Measurements from ENCODE around the gene RXRB. TPM values are rescaled to one million over a fixed set of nuclear protein-coding genes. Genes with fewer than 3 reads are reported as not detected.

Gene RXRB
- polyA plus RNA-seq, 1 of the 3 experiments (the other 2 are of a cell fraction), result 45.8 TPM

DNA sequence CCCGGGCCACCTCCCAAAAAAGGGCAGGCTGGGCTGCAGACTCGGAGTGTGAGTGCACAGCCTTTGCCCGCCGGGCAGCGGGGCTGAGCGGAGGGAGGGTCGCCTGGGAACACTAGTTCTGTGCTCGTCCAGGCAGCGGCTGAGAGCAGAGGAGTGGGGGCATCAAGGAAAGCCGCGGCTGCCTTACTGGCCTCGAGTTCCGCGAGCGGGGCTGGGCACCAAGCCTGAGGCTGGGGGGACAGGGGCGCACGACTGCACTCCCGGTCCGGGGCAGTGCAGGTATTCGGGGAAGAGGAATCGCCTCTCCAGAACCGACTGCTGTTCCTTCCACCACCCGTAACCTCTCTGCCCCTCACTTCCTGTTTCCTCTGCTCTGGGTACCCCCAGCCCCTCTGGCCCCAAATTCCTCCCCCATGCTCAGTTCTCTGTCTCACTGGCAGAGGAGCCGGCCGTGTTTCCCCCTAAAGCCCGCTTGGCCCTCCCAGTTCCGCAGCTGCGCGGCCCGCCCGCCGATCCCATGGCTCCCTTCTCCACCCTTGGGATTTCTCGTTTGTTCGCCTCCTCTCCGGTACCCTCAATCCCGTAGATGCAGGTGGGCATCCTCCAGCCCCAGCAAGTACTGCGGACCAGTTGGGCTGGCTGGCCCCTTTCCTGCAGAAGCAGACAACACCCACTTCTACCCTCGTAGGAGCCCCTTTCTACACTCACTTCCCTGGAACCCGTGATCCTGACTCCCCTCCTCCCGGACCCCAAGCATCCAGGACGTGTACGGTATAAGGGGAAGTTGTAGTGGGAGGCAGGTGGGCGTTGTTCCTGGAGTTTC is 12.9 kb upstream of the RXRB start:
- peaks cover 3% of the 10 kb centered on the region for H3F3A ChIP-seq (replicated peaks; ENCODE audit: insufficient read depth)
- DNase-seq, result peak; percentile 79
- no peaks in the 10 kb centered on the region; the same call in 1 of the 2 replicates for H3K27me3 ChIP-seq (ENCODE audit: insufficient read depth)
- WGBS (ENCODE audit: low lambda C conversion rate), result 7% methylated on average over 35 of the region's 43 CpGs
- peak overlapping the region; percentile 66; the same call in 1 of the 2 replicates for H2AFZ ChIP-seq (ENCODE audit: low read depth)
- no peaks in the 10 kb centered on the region for H3K9me3 ChIP-seq
- peaks cover 5% of the 10 kb centered on the region; the same call in 1 of the 2 replicates for H3K79me2 ChIP-seq (ENCODE audit: insufficient read depth)
- no peaks in the 10 kb centered on the region for H3K9me2 ChIP-seq
- H3K9ac ChIP-seq, result peak overlapping the region; percentile 31; the same call in 1 of the 2 replicates
- CTCF ChIA-PET, result interaction anchor here (1.1 to 2.7 kb wide), 2 partner anchors 35 to 52 kb away, joined by 5 to 9 read pairs; no protein-coding TSS in a partner anchor
- H3K4me3 ChIP-seq (ENCODE audit: low read depth in 2 of 2, low read length in 1 of 2), result peak overlapping the region; percentile 57 to 66
- H3K36me3 ChIP-seq (replicated peaks in 1 of 2; ENCODE audit: control insufficient read depth in 1 of 2, insufficient read depth in 2 of 2, low read length in 1 of 2), result peaks cover 10 to 19% of the 10 kb centered on the region in 2 experiments
- no peaks in the 10 kb centered on the region for H4K20me1 ChIP-seq (ENCODE audit: insufficient read depth)
- H3K27ac ChIP-seq (ENCODE audit: low read depth in 2 of 2, low read length in 1 of 2), result peak overlapping the region in 1 of 2 experiments; percentile 43; a peak in 1 of 4 replicates
- TF ChIP-seq NFIC (IDR thresholded peaks at IDR 0.05; ENCODE audit: borderline replicate concordance) (no peak), TAF1 (IDR thresholded peaks at IDR 0.05; ENCODE audit: borderline replicate concordance, low read depth, low read length) (no peak), EP300 (IDR thresholded peaks at IDR 0.05; ENCODE audit: borderline replicate concordance in 1 of 2, low read depth in 1 of 2, low read length in 1 of 2) (0 out of 4 replicates have a peak, but pooled peaks of 1 of the 2 experiments have one; percentile 14), ZBTB33 (IDR thresholded peaks at IDR 0.05; ENCODE audit: borderline replicate concordance, low read depth) (no peak), MEF2A (IDR thresholded peaks at IDR 0.05; ENCODE audit: borderline replicate concordance, low read depth) (no peak), GABPA (IDR thresholded peaks at IDR 0.05; ENCODE audit: low read depth) (no peak), POLR2AphosphoS5 (IDR thresholded peaks at IDR 0.05; ENCODE audit: low read depth, low read length) (peak; percentile 40; the same call in 1 of the 2 replicates), ELF1 (IDR thresholded peaks at IDR 0.05) (peak; percentile 18; the same call in 1 of the 2 replicates), CHD2 (IDR thresholded peaks at IDR 0.05; ENCODE audit: low read length, partially characterized antibody) (no peak)
- TF ChIP-seq, protein P1, sequence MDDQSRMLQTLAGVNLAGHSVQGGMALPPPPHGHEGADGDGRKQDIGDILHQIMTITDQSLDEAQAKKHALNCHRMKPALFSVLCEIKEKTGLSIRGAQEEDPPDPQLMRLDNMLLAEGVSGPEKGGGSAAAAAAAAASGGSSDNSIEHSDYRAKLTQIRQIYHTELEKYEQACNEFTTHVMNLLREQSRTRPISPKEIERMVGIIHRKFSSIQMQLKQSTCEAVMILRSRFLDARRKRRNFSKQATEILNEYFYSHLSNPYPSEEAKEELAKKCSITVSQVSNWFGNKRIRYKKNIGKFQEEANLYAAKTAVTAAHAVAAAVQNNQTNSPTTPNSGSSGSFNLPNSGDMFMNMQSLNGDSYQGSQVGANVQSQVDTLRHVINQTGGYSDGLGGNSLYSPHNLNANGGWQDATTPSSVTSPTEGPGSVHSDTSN (IDR thresholded peaks at IDR 0.05), result peak; percentile 27; the same call in 1 of the 2 replicates
- peaks cover 4 to 25% of the 10 kb centered on the region in 2 experiments; a peak in 3 of 4 replicates for H3K4me1 ChIP-seq (ENCODE audit: control insufficient read depth in 1 of 2, insufficient read depth in 2 of 2, low read depth in 1 of 2, low read length in 1 of 2)
- H3K4me2 ChIP-seq, result peak overlapping the region; percentile 94
- POLR2A ChIA-PET, result interaction anchor here (0.6 to 1.4 kb wide), 2 partner anchors 15 to 36 kb away, joined by 3 to 4 read pairs; no protein-coding TSS in a partner anchor

DNA sequence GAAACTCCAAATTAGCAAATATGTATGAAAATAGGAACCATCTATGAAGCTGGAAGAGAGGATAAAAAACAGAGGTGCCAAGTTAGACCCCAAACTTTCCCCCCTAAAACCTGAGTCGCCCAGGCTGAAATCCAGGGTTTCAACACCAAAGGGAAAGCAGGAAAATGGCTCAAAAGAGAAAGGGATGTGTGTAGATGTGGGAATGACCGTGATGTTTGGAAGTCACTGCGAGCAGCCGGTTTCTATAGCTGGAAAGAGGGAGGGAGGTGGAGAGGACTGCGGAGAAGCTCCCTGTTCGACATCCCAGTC is 12.3 kb upstream of the RXRB start:
- no peak for DNase-seq
- POLR2A ChIA-PET, result interaction anchor here (0.6 to 1.4 kb wide), 2 partner anchors 16 to 36 kb away, joined by 3 to 4 read pairs; no protein-coding TSS in a partner anchor
- Histone ChIP-seq H3K27me3 (ENCODE audit: insufficient read depth) (no peaks in the 10 kb centered on the region), H3K4me2 (peak overlapping the region; percentile 94), H3K36me3 (replicated peaks in 1 of 2; ENCODE audit: control insufficient read depth in 1 of 2, insufficient read depth in 2 of 2, low read length in 1 of 2) (peaks cover 10 to 19% of the 10 kb centered on the region in 2 experiments), H3K4me3 (ENCODE audit: low read depth in 2 of 2, low read length in 1 of 2) (peak overlapping the region; percentile 57 to 66), H2AFZ (ENCODE audit: low read depth) (peak overlapping the region; percentile 66; the same call in 1 of the 2 replicates), H3K79me2 (ENCODE audit: insufficient read depth) (peaks cover 9% of the 10 kb centered on the region; the same call in 1 of the 2 replicates), H3K9me3 (no peaks in the 10 kb centered on the region), H3K9ac (peak overlapping the region; percentile 31; the same call in 1 of the 2 replicates), H4K20me1 (ENCODE audit: insufficient read depth) (no peaks in the 10 kb centered on the region), H3F3A (replicated peaks; ENCODE audit: insufficient read depth) (peaks cover 3% of the 10 kb centered on the region), H3K4me1 (ENCODE audit: control insufficient read depth in 1 of 2, insufficient read depth in 2 of 2, low read depth in 1 of 2, low read length in 1 of 2) (peaks cover 4 to 25% of the 10 kb centered on the region in 2 experiments; a peak in 3 of 4 replicates), H3K9me2 (no peaks in the 10 kb centered on the region), H3K27ac (ENCODE audit: low read depth in 2 of 2, low read length in 1 of 2) (peak overlapping the region in 1 of 2 experiments; percentile 3; a peak in 1 of 4 replicates)
- TF ChIP-seq NRF1 (IDR thresholded peaks at IDR 0.05; ENCODE audit: low read depth, low read length) (no peak), GABPA (IDR thresholded peaks at IDR 0.05; ENCODE audit: low read depth) (no peak), EP300 (IDR thresholded peaks at IDR 0.05; ENCODE audit: borderline replicate concordance in 1 of 2, low read depth in 1 of 2, low read length in 1 of 2) (no peak), MAX (IDR thresholded peaks at IDR 0.05; ENCODE audit: low read depth) (no peak), RCOR1 (IDR thresholded peaks at IDR 0.05; ENCODE audit: low read length) (no peak), EZH2phosphoT487 (IDR thresholded peaks at IDR 0.05; ENCODE audit: borderline replicate concordance, low read depth) (no peak), MXI1 (IDR thresholded peaks at IDR 0.05; ENCODE audit: low read depth, low read length) (no peak), CTCF (IDR thresholded peaks at IDR 0.05) (no peak), TEAD4 (IDR thresholded peaks at IDR 0.05; ENCODE audit: borderline replicate concordance, insufficient read depth) (no peak), TAF1 (IDR thresholded peaks at IDR 0.05; ENCODE audit: borderline replicate concordance, low read depth, low read length) (no peak)
- whole genome bisulfite sequencing (ENCODE audit: low lambda C conversion rate), result 15% methylated on average over 6 of the region's 6 CpGs
- CTCF ChIA-PET, result interaction anchor here (1.0 to 2.7 kb wide), 4 partner anchors 30 to 51 kb away, joined by 3 to 9 read pairs (median 4); no protein-coding TSS in a partner anchor

Data from SK-N-SH (cell line).